HepG2 (cell line): ENCODE results near the gene WDR20. TPM values are rescaled to one million over a fixed set of nuclear protein-coding genes. Genes with fewer than 3 reads are reported as not detected.
A peak's percentile ranks its signal among the peaks of the same experiment; 100 is the strongest.

Source experiments
- ATAC-seq: fragments of 200-7000 bp; cut with Tn5 transposase; 3 replicates; pipeline ENCODE4 v1.9.1; 2020; ENCODE audit warnings: mild to moderate bottlenecking, moderate library complexity
- BruUV-seq: library from RNA; stranded (reverse); fragments of 400-500 nt; replicated peaks from 2 replicates; lab custom pipeline; 2021; lab: Mats Ljungman, UMichigan
- CTCF ChIA-PET: fragments of 300-600 bp; formaldehyde crosslinking; extraction: SDS; loops from one replicate; lab custom pipeline; 2021; ENCODE audit warnings: low total read pairs, inconsistent platforms, low intra/inter-chr PET ratio; lab: Yijun Ruan, JAX
- POLR2A ChIA-PET: fragments of 350-600 bp; sonication (Branson Sonifier 250); formaldehyde crosslinking; loops from one replicate; lab custom pipeline; 2020; ENCODE audit warnings: antibody characterized with exemption, inconsistent platforms; lab: Yijun Ruan, JAX
- DNase-seq: peaks from one replicate; pipeline ENCODE4 v3.0.0-alpha.2; 2015; ENCODE audit warnings: low spot score
- FAIRE-seq: peaks from 3 replicates; lab custom pipeline; 2011; peaks lifted over from hg19 to GRCh38; lab: Jason Lieb, UNC
- H2AFZ ChIP-seq: one replicate; pipeline ENCODE4 v1.6.1; 2011; ENCODE audit warnings: low read length, inconsistent platforms
- H3K27ac ChIP-seq: fragments of 300-600 bp; 3 replicates; pipeline ENCODE4 v1.8.0; 2011; ENCODE audit warnings: mixed run types, mild to moderate bottlenecking, mixed read lengths, low read length, inconsistent platforms; ENCODE audit not compliant: insufficient read depth; ENCODE audit errors: extremely low read length
- H3K27me3 ChIP-seq, 2 experiments: fragments of 200-600 bp in 1 of 2; 2 replicates in 1 of 2; 3 replicates in 1 of 2; pipeline versions ENCODE4 v1.6.0 to v1.8.0; 2011; ENCODE audit warnings: low read length in 2 of 2, mild to moderate bottlenecking in 2 of 2, moderate library complexity in 2 of 2, inconsistent platforms in 1 of 2; ENCODE audit not compliant: insufficient read depth in 2 of 2, control insufficient read depth in 1 of 2
- H3K36me3 ChIP-seq, 2 experiments: fragments of 200-600 bp in 1 of 2; replicated peaks in 1 of 2; 2 replicates in 1 of 2; 3 replicates in 1 of 2; pipeline versions ENCODE4 v1.5.1 to v1.8.0; 2011; ENCODE audit warnings: low read length in 2 of 2, inconsistent platforms in 1 of 2; ENCODE audit not compliant: insufficient read depth in 2 of 2, control insufficient read depth in 1 of 2
- H3K4me1 ChIP-seq: 2 replicates; pipeline ENCODE4 v1.5.1; 2012; ENCODE audit warnings: low read length, inconsistent platforms; ENCODE audit not compliant: insufficient read depth
- H3K4me2 ChIP-seq: 2 replicates; pipeline ENCODE4 v1.6.0; 2011; ENCODE audit warnings: low read depth, low read length, inconsistent platforms
- H3K4me3 ChIP-seq, 3 experiments: fragments of 200-600 bp in 1 of 3; sonication (generic), shearing (Covaris generic) in 1 of 3; replicated peaks in 1 of 3; 2 replicates each; pipeline ENCODE4 v1.5.1; 2011 to 2016; ENCODE audit warnings: low read length in 3 of 3, inconsistent platforms in 2 of 3, low read depth in 2 of 3, mild to moderate bottlenecking in 2 of 3, control low read depth in 1 of 3, mixed read lengths in 1 of 3; ENCODE audit not compliant: insufficient read depth in 1 of 3
- H3K79me2 ChIP-seq: one replicate; pipeline ENCODE4 v1.6.1; 2011; ENCODE audit warnings: low read length, inconsistent platforms; ENCODE audit not compliant: insufficient read depth
- H3K9ac ChIP-seq: 2 replicates; pipeline ENCODE4 v1.6.0; 2011; ENCODE audit warnings: mild to moderate bottlenecking, low read depth, low read length, inconsistent platforms; ENCODE audit not compliant: insufficient read depth
- H3K9me3 ChIP-seq: 2 replicates; pipeline ENCODE4 v1.5.1; 2012; ENCODE audit warnings: mild to moderate bottlenecking, low read length
- H4K20me1 ChIP-seq: 2 replicates; pipeline ENCODE4 v1.6.0; 2011; ENCODE audit warnings: inconsistent platforms, mild to moderate bottlenecking, low read length, moderate library complexity; ENCODE audit not compliant: insufficient read depth
- FOXO1 ChIP-seq: sonication (generic); formaldehyde crosslinking; IDR thresholded peaks from 2 replicates; pipeline ENCODE4 v1.4.0; 2020; ENCODE audit warnings: missing genetic modification reagents
- MAFF ChIP-seq: IDR thresholded peaks from 2 replicates; pipeline ENCODE4 v1.6.1; 2011; ENCODE audit warnings: low read depth, low read length, improper control_type of control experiment
- MAFK ChIP-seq, 2 experiments: IDR thresholded peaks in 1 of 2; conservative IDR thresholded peaks in 1 of 2; 2 replicates each; pipeline ENCODE4 v1.6.1; 2011; ENCODE audit warnings: improper control_type of control experiment in 2 of 2, low read length in 2 of 2
- MEIS2 ChIP-seq: sonication (generic); formaldehyde crosslinking; IDR thresholded peaks from 2 replicates; pipeline ENCODE4 v1.9.0; 2021; ENCODE audit warnings: mild to moderate bottlenecking, missing genetic modification reagents
- TOPORS ChIP-seq: sonication (generic); formaldehyde crosslinking; IDR thresholded peaks from 2 replicates; pipeline ENCODE4 v1.8.0; 2023; ENCODE audit warnings: mild to moderate bottlenecking, missing genetic modification reagents
- WGBS: methylation state at CpG from one replicate; pipeline ENCODE4 v1.1.6; 2017; ENCODE audit warnings: low lambda C conversion rate; 5-methylcytosine and 5-hydroxymethylcytosine counted together
- in situ Hi-C: cut with HindIII; loops from 2 replicates; pipeline ENCODE4 v1.10.0; 2017; ENCODE audit warnings: low pct_unique_long_range_greater_than_20kb; ENCODE audit not compliant: extremely low pct_ligation_motif_present
- intact Hi-C: fragments of 100-400 bp; cut with micrococcal nuclease; formaldehyde crosslinking; loops from one replicate; pipeline ENCODE4 v1.10.0; 2022; ENCODE audit not compliant: unreplicated experiment
- polyA plus RNA-seq, 8 experiments: library from polyadenylated mRNA; depleted of rRNA in 3 of 8; stranded (reverse) in 7 of 8; unstranded in 1 of 8; fragments of >200 nt; fragmentation: Illumina TruSeq in 4 of 8; extraction: Trizol in 4 of 8; gene quantifications; 2 replicates each; pipeline versions ENCODE4 v1.2.1 to v1.2.3, GENCODE V29; 2011 to 2016; ENCODE audit warnings: low read depth in 4 of 8, missing spikeins in 1 of 8, mixed read lengths in 1 of 8; ENCODE audit not compliant: insufficient read depth in 1 of 8
- total RNA-seq, 5 experiments: library from RNA; depleted of rRNA; stranded (reverse); fragments of >200 nt; fragmentation: Illumina TruSeq; extraction: Trizol; gene quantifications; 2 replicates each; pipeline ENCODE4 v1.2.3, GENCODE V29; 2016; ENCODE audit warnings: low read depth in 1 of 5
- TF ChIP-seq, protein P1 (sequence below): sonication (generic); formaldehyde crosslinking; IDR thresholded peaks from 2 replicates; pipeline ENCODE4 v1.4.0; 2020; ENCODE audit warnings: missing genetic modification reagents
- TF ChIP-seq, protein P2 (sequence below): sonication (generic); formaldehyde crosslinking; IDR thresholded peaks from 2 replicates; pipeline ENCODE4 v1.4.0; 2020; ENCODE audit warnings: low read depth, mild to moderate bottlenecking, missing genetic modification reagents

The WDR20 gene
- total and polyA plus RNA-seq, 2 of the 13 experiments (the other 11 are each of a cell fraction or from before 2014, with no cell fraction given): 10.4 to 23.2 TPM

DNA sequence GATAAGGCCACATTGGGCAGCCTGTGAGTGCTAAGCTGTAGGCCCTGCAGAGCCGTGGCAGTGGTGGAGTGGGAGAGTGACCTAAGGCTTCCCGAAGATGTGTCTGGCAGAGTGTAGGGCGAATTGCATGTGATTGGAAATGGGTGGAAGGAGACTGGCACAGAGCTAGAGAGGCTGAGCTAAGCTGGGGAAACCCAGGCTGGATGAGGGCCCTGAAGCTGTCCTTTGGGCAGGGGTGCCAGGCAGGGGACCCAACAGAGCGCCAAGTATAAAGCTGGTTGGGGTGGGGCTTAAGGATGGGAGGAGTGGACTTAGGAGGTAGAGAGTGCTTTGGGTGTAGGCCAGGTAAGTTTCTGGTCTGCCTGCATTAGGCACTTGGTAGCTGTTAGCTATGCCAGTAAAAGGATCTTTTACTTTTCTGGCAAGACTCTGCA, 47.9 kb downstream of the WDR20 start:
- peaks cover 76% of the 10 kb centered on the region for H3K4me1 ChIP-seq
- no peak for FAIRE-seq

DNA sequence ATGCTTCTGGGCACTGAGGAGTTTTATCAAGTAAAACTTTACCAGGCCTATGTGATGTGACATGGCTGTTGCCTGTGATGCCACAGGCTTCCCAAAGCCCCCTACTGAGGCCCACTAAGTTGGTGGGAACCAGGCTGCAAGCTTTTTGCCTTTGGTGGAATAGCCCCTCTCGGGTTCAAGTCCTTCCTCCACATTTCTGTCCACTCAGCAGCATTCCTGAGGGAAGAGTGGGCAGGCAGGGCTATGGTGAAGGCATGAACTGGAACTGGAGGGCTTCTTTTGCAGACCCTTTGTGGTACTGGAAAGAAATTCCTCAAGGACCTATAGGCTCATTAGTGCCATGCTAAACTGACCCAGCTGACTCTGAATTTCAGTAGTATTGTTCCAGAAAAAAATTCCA, 48.5 kb downstream of the WDR20 start:
- Histone ChIP-seq H3K4me2 (no peak overlapping the region), H3K9ac (no peak overlapping the region), H3K4me1 (peaks cover 82% of the 10 kb centered on the region), H3K79me2 (peaks cover 75% of the 10 kb centered on the region), H3K36me3 (no peaks in the 10 kb centered on the region; a peak in 1 of 5 replicates), H3K9me3 (no peaks in the 10 kb centered on the region), H3K4me3 (no peak overlapping the region), H4K20me1 (no peaks in the 10 kb centered on the region), H2AFZ (no peak overlapping the region), H3K27ac (no peak overlapping the region), H3K27me3 (no peaks in the 10 kb centered on the region)
- no peak for DNase-seq
- in situ Hi-C loops: no loop called here
- POLR2A ChIA-PET: interaction anchor here (0.7 kb wide), 1 partner anchor 11 kb away, joined by 4 read pairs; no protein-coding TSS in a partner anchor
- intact Hi-C loops: no loop called here
- 71% methylated on average over 1 of the region's 1 CpG for WGBS
- TF ChIP-seq MAFF: peak; percentile 76
- TF ChIP-seq MAFK (conservative IDR thresholded peaks at IDR 0.05 in 1 of 2, IDR thresholded peaks at IDR 0.05 in 1 of 2; ENCODE audit: low read length in 2 of 2): peak; percentile 71 to 79
- TF ChIP-seq, protein P1, sequence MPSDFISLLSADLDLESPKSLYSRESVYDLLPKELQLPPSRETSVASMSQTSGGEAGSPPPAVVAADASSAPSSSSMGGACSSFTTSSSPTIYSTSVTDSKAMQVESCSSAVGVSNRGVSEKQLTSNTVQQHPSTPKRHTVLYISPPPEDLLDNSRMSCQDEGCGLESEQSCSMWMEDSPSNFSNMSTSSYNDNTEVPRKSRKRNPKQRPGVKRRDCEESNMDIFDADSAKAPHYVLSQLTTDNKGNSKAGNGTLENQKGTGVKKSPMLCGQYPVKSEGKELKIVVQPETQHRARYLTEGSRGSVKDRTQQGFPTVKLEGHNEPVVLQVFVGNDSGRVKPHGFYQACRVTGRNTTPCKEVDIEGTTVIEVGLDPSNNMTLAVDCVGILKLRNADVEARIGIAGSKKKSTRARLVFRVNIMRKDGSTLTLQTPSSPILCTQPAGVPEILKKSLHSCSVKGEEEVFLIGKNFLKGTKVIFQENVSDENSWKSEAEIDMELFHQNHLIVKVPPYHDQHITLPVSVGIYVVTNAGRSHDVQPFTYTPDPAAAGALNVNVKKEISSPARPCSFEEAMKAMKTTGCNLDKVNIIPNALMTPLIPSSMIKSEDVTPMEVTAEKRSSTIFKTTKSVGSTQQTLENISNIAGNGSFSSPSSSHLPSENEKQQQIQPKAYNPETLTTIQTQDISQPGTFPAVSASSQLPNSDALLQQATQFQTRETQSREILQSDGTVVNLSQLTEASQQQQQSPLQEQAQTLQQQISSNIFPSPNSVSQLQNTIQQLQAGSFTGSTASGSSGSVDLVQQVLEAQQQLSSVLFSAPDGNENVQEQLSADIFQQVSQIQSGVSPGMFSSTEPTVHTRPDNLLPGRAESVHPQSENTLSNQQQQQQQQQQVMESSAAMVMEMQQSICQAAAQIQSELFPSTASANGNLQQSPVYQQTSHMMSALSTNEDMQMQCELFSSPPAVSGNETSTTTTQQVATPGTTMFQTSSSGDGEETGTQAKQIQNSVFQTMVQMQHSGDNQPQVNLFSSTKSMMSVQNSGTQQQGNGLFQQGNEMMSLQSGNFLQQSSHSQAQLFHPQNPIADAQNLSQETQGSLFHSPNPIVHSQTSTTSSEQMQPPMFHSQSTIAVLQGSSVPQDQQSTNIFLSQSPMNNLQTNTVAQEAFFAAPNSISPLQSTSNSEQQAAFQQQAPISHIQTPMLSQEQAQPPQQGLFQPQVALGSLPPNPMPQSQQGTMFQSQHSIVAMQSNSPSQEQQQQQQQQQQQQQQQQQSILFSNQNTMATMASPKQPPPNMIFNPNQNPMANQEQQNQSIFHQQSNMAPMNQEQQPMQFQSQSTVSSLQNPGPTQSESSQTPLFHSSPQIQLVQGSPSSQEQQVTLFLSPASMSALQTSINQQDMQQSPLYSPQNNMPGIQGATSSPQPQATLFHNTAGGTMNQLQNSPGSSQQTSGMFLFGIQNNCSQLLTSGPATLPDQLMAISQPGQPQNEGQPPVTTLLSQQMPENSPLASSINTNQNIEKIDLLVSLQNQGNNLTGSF (CRISPR knock-in tag): no peak
- no TSS peak for BruUV-seq
- no peak for FAIRE-seq
- no peak for ATAC-seq
- CTCF ChIA-PET: no interaction called here

More for the DNA sequence above, 47.9 kb downstream of the WDR20 start:
- Histone ChIP-seq H4K20me1 (no peaks in the 10 kb centered on the region), H3K36me3 (no peaks in the 10 kb centered on the region; a peak in 1 of 5 replicates), H3K79me2 (peaks cover 77% of the 10 kb centered on the region), H3K4me2 (no peak overlapping the region), H3K4me3 (no peak overlapping the region), H2AFZ (no peak overlapping the region), H3K27me3 (no peaks in the 10 kb centered on the region), H3K9ac (no peak overlapping the region), H3K27ac (peak overlapping the region; percentile 52), H3K9me3 (no peaks in the 10 kb centered on the region)
- no TSS peak for BruUV-seq
- ATAC-seq (no peak), DNase-seq (no peak)
- 91% methylated on average over 4 of the region's 4 CpGs for WGBS
- TF ChIP-seq, protein P2, sequence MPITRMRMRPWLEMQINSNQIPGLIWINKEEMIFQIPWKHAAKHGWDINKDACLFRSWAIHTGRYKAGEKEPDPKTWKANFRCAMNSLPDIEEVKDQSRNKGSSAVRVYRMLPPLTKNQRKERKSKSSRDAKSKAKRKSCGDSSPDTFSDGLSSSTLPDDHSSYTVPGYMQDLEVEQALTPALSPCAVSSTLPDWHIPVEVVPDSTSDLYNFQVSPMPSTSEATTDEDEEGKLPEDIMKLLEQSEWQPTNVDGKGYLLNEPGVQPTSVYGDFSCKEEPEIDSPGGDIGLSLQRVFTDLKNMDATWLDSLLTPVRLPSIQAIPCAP (CRISPR knock-in tag): no peak
- no peak for TF ChIP-seq FOXO1 (CRISPR knock-in tag)
- no peak for TF ChIP-seq MEIS2 (CRISPR knock-in tag)
- no peak for TF ChIP-seq TOPORS (CRISPR knock-in tag)
- POLR2A ChIA-PET: no interaction called here
- CTCF ChIA-PET: no interaction called here
- in situ Hi-C loops: no loop called here
- intact Hi-C loops: no loop called here
